K562 (cell line): ENCODE results near the gene CFAP58. TPM values are rescaled to one million over a fixed set of nuclear protein-coding genes. Genes with fewer than 3 reads are reported as not detected.

Experiments used
- ATAC-seq: fragments of 200-7000 bp; cut with Tn5 transposase; 3 replicates; pipeline ENCODE4 v1.9.1; 2020; ENCODE audit warnings: moderate library complexity
- BruUV-seq: library from RNA; stranded (reverse); fragments of 400-500 nt; replicated peaks from 2 replicates; lab custom pipeline; 2021; lab: Mats Ljungman, UMichigan
- CTCF ChIA-PET: fragments of 300-600 bp; formaldehyde crosslinking; extraction: SDS; loops from one replicate; lab custom pipeline; 2021; ENCODE audit warnings: low intra/inter-chr PET ratio; lab: Yijun Ruan, JAX
- POLR2A ChIA-PET: fragments of 300-600, 350-650 bp; sonication (Branson Sonifier 250); formaldehyde crosslinking; extraction: SDS; loops from one replicate; lab custom pipeline; 2021; ENCODE audit warnings: antibody characterized with exemption, inconsistent platforms; lab: Yijun Ruan, JAX
- DNase-seq, 4 experiments: peaks; one replicate each; pipeline versions ENCODE4 v3.0.0 to v3.0.0-alpha.2; 2011 to 2018; ENCODE audit warnings: low spot score in 3 of 4, mixed read lengths in 3 of 4; ENCODE audit errors: extremely low read depth in 1 of 4
- FAIRE-seq: peaks from 2 replicates; lab custom pipeline; 2011; peaks lifted over from hg19 to GRCh38; lab: Jason Lieb, UNC
- H2AFZ ChIP-seq: 2 replicates; pipeline ENCODE4 v1.6.0; 2011; ENCODE audit warnings: low read depth, low read length, control low read depth, inconsistent platforms
- H3K27ac ChIP-seq: fragments of 200-600 bp; 3 replicates; pipeline ENCODE4 v1.8.0; 2011; ENCODE audit warnings: low read depth, mild to moderate bottlenecking, control low read depth, inconsistent platforms, low read length, moderate library complexity, mixed read lengths; ENCODE audit errors: extremely low read depth
- H3K27me3 ChIP-seq, 2 experiments: fragments of 300-600 bp in 1 of 2; 2 replicates in 1 of 2; 3 replicates in 1 of 2; pipeline versions ENCODE4 v1.6.0 to v1.8.0; 2011; ENCODE audit warnings: inconsistent platforms in 2 of 2, low read length in 2 of 2, mild to moderate bottlenecking in 1 of 2, mixed read lengths in 1 of 2, moderate library complexity in 1 of 2; ENCODE audit not compliant: control insufficient read depth in 2 of 2, insufficient read depth in 2 of 2
- H3K36me3 ChIP-seq: fragments of 300-600 bp; 3 replicates; pipeline ENCODE4 v1.8.0; 2011; ENCODE audit warnings: mild to moderate bottlenecking, low read length, inconsistent platforms; ENCODE audit not compliant: control insufficient read depth, insufficient read depth
- H3K4me1 ChIP-seq, 2 experiments: fragments of 200-600 bp in 1 of 2; replicated peaks in 1 of 2; 2 replicates in 1 of 2; 3 replicates in 1 of 2; pipeline versions ENCODE4 v1.5.1 to v1.8.0; 2011; ENCODE audit warnings: inconsistent platforms in 2 of 2, low read length in 2 of 2, mild to moderate bottlenecking in 1 of 2, mixed read lengths in 1 of 2, moderate library complexity in 1 of 2; ENCODE audit not compliant: control insufficient read depth in 2 of 2, insufficient read depth in 2 of 2
- H3K4me2 ChIP-seq: 2 replicates; pipeline ENCODE4 v1.6.1; 2011; ENCODE audit warnings: low read length, control low read depth, inconsistent platforms, mixed read lengths; ENCODE audit not compliant: insufficient read depth
- H3K4me3 ChIP-seq: fragments of 200-600 bp; sonication (generic), shearing (Covaris generic); 2 replicates; pipeline ENCODE4 v1.5.1; 2016; ENCODE audit warnings: control low read depth, inconsistent platforms
- H3K79me2 ChIP-seq: fragments of 200-600 bp; 3 replicates; pipeline ENCODE4 v1.8.0; 2011; ENCODE audit warnings: low read length, inconsistent platforms; ENCODE audit not compliant: control insufficient read depth, insufficient read depth
- H3K9ac ChIP-seq, 2 experiments: 2 replicates each; pipeline versions ENCODE4 v1.6.0 to v1.6.1; 2011; ENCODE audit warnings: low read depth in 2 of 2, low read length in 2 of 2, control low read depth in 1 of 2, inconsistent platforms in 1 of 2, mild to moderate bottlenecking in 1 of 2, mixed read lengths in 1 of 2; ENCODE audit not compliant: insufficient read depth in 1 of 2
- H3K9me1 ChIP-seq: one replicate; pipeline ENCODE4 v1.6.0; 2011; ENCODE audit warnings: inconsistent platforms, mild to moderate bottlenecking, low read length, moderate library complexity; ENCODE audit not compliant: control insufficient read depth, insufficient read depth
- H3K9me3 ChIP-seq: replicated peaks from 2 replicates; pipeline ENCODE4 v1.5.1; 2011; ENCODE audit warnings: low read depth, low read length, inconsistent platforms; ENCODE audit not compliant: control insufficient read depth, insufficient read depth
- H4K20me1 ChIP-seq: replicated peaks from 2 replicates; pipeline ENCODE4 v1.6.1; 2011; ENCODE audit warnings: low read length, inconsistent platforms, mixed read lengths; ENCODE audit not compliant: control insufficient read depth, insufficient read depth
- AFF1 ChIP-seq, 2 experiments: fragments of 450-650 bp; IDR thresholded peaks; 2 replicates each; pipeline ENCODE4 v1.6.1; 2018; ENCODE audit warnings: mild to moderate bottlenecking in 2 of 2, low read depth in 1 of 2; ENCODE audit not compliant: partially characterized antibody in 2 of 2
- AFF4 ChIP-seq: sonication (generic); formaldehyde crosslinking; IDR thresholded peaks from 2 replicates; pipeline ENCODE4 v1.8.0; 2023; ENCODE audit warnings: mild to moderate bottlenecking, missing genetic modification reagents
- ELF2 ChIP-seq: fragments of 250-450 bp; sonication (Bioruptor Pico); IDR thresholded peaks from 2 replicates; pipeline ENCODE4 v1.5.0; 2021; ENCODE audit warnings: mild to moderate bottlenecking
- FOXP1 ChIP-seq: sonication (generic); formaldehyde crosslinking; IDR thresholded peaks from 2 replicates; pipeline ENCODE4 v1.8.0; 2022; ENCODE audit warnings: mild to moderate bottlenecking, missing genetic modification reagents
- MLLT1 ChIP-seq, 2 experiments: fragments of 450-650 bp; IDR thresholded peaks; 2 replicates each; pipeline ENCODE4 v1.6.1; 2016
- TEAD4 ChIP-seq, 2 experiments: sonication (generic) in 1 of 2; formaldehyde crosslinking in 1 of 2; IDR thresholded peaks; 2 replicates each; pipeline versions ENCODE4 v1.6.1 to v1.8.0; 2012 to 2022; ENCODE audit warnings: borderline replicate concordance in 1 of 2, inconsistent platforms in 1 of 2, low read length in 1 of 2, mild to moderate bottlenecking in 1 of 2, missing genetic modification reagents in 1 of 2
- USF2 ChIP-seq: sonication (generic); formaldehyde crosslinking; IDR thresholded peaks from 2 replicates; pipeline ENCODE4 v1.5.0; 2020; ENCODE audit warnings: missing genetic modification reagents
- ZNF507 ChIP-seq: conservative IDR thresholded peaks from 2 replicates; pipeline ENCODE4 v1.6.1; 2017; ENCODE audit warnings: missing genetic modification characterization, missing compliant biosample characterization
- WGBS: fragments of 100-300 bp; shearing (Covaris generic); methylation state at CpG from one replicate; pipeline ENCODE4 v1.1.6; 2016; ENCODE audit warnings: low coverage, mixed read lengths; ENCODE audit not compliant: insufficient coverage; ENCODE audit errors: missing lambda C conversion rate; 5-methylcytosine and 5-hydroxymethylcytosine counted together
- in situ Hi-C: fragments of 300-500 bp; cut with MboI; formaldehyde crosslinking; loops from 4 replicates; pipeline ENCODE4 v1.15.0; 2018; ENCODE audit warnings: inconsistent platforms, mixed read lengths
- intact Hi-C: fragments of 100-400 bp; cut with micrococcal nuclease; formaldehyde crosslinking; loops from 2 replicates; pipeline ENCODE4 v1.14.2; 2022
- polyA plus RNA-seq, 8 experiments: library from polyadenylated mRNA; depleted of rRNA in 4 of 8; stranded (reverse) in 5 of 8; unstranded in 3 of 8; fragments of >200 nt; fragmentation: Nextera tagmentation in 2 of 8; fragmentation: Illumina TruSeq in 1 of 8; extraction: Ambion mirVana in 2 of 8; extraction: Trizol in 1 of 8; gene quantifications; 2 replicates each; pipeline versions ENCODE4 v1.2.1 to v1.2.3, GENCODE V29; 2011 to 2014; ENCODE audit warnings: inconsistent platforms in 1 of 8, missing spikeins in 1 of 8
- total RNA-seq, 7 experiments: library from RNA; depleted of rRNA in 6 of 7; stranded (reverse); fragments of >200 nt in 6 of 7; fragmentation: Illumina TruSeq in 2 of 7; extraction: Trizol in 2 of 7; gene quantifications; 2 replicates each; pipeline versions ENCODE4 v1.2.1 to v1.2.3, GENCODE V29; 2011 to 2021; ENCODE audit warnings: low replicate concordance in 1 of 7
- TF ChIP-seq, protein P1 (sequence below): fragments of 450-650 bp; IDR thresholded peaks from 2 replicates; pipeline ENCODE4 v1.6.1; 2016; ENCODE audit warnings: mild to moderate bottlenecking

Gene CFAP58
- total and polyA plus RNA-seq, 9 of the 15 experiments (the other 6 are each of a cell fraction or from before 2014, with no cell fraction given): 0.08 to 2.0 (median 0.71) TPM

DNA sequence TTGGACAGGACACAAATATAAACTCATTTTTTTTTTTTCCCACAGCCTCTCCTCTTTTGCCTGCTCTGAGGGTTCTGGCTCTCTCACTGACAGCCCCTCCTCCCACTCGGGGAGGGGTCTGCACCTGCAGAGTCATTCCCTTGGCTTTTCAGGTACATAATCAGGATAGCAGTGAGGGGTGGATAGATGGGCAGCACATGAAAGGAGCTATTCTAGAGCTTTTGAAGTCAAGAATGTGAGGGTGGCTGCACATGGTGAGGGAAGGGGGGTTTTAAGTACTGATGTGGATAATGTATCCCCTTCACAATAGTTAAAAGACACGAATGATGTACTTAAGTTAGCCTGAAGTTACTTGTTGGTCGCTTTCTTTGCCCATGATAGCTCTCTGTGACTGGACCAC, 76.2 kb downstream of the CFAP58 start:
- H3K4me2 ChIP-seq: no peak overlapping the region
- no peak overlapping the region for H2AFZ ChIP-seq
- H4K20me1 ChIP-seq: no peaks in the 10 kb centered on the region
- H3K4me3 ChIP-seq: no peak overlapping the region
- POLR2A ChIA-PET: no interaction called here
- H3K9me3 ChIP-seq: no peaks in the 10 kb centered on the region
- no peaks in the 10 kb centered on the region; a peak in 1 of 5 replicates for H3K27me3 ChIP-seq
- no peaks in the 10 kb centered on the region for H3K79me2 ChIP-seq
- H3K36me3 ChIP-seq: no peaks in the 10 kb centered on the region
- ATAC-seq (no peak), FAIRE-seq (no peak), DNase-seq (no peak)
- intact Hi-C loops (no loop called here), in situ Hi-C loops (no loop called here)
- no TSS peak for BruUV-seq
- CTCF ChIA-PET: no interaction called here
- H3K27ac ChIP-seq: no peak overlapping the region
- 0% methylated on average over 3 of the region's 3 CpGs for WGBS
- no peaks in the 10 kb centered on the region for H3K9me1 ChIP-seq
- H3K9ac ChIP-seq: no peak overlapping the region
- H3K4me1 ChIP-seq: no peaks in the 10 kb centered on the region
- TF ChIP-seq AFF4 (no peak), FOXP1 (CRISPR knock-in tag) (no peak), TEAD4 (IDR thresholded peaks at IDR 0.05; ENCODE audit: low read length) (no peak), TEAD4 (CRISPR knock-in tag; IDR thresholded peaks at IDR 0.05; ENCODE audit: borderline replicate concordance) (no peak), ELF2 (CRISPR knock-in tag) (no peak), AFF1 (IDR thresholded peaks at IDR 0.05; ENCODE audit: low read depth in 1 of 2, partially characterized antibody in 2 of 2) (no peak), MLLT1 (IDR thresholded peaks at IDR 0.05) (no peak), USF2 (CRISPR knock-in tag) (no peak), ZNF507 (tag) (no peak)
- TF ChIP-seq, protein P1, sequence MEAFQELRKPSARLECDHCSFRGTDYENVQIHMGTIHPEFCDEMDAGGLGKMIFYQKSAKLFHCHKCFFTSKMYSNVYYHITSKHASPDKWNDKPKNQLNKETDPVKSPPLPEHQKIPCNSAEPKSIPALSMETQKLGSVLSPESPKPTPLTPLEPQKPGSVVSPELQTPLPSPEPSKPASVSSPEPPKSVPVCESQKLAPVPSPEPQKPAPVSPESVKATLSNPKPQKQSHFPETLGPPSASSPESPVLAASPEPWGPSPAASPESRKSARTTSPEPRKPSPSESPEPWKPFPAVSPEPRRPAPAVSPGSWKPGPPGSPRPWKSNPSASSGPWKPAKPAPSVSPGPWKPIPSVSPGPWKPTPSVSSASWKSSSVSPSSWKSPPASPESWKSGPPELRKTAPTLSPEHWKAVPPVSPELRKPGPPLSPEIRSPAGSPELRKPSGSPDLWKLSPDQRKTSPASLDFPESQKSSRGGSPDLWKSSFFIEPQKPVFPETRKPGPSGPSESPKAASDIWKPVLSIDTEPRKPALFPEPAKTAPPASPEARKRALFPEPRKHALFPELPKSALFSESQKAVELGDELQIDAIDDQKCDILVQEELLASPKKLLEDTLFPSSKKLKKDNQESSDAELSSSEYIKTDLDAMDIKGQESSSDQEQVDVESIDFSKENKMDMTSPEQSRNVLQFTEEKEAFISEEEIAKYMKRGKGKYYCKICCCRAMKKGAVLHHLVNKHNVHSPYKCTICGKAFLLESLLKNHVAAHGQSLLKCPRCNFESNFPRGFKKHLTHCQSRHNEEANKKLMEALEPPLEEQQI: no peak
